Activated CD4-positive, alpha-beta T cell treated with anti-CD3 and anti-CD28 coated beads, Interleukin-2, amount 50 U/mL, for 48 hours (primary cell): ENCODE data around the gene FLNB.

Experiments
- DNase-seq, 2 experiments: peaks; one replicate each; pipeline ENCODE4 v3.0.0-alpha.2; 2020

The FLNB gene

GRCh38 chr3:58173029-58173668, 164.9 kb downstream of the FLNB start:
- no peak for DNase-seq

GRCh38 chr3:58173669-58174398, 165.6 kb downstream of the FLNB start:
- peak; percentile 40 to 56 for DNase-seq

GRCh38 chr3:58175187-58175436, 166.9 kb downstream of the FLNB start:
- DNase-seq, result no peak

- no peak for DNase-seq
Observed at GRCh38 chr3:58175437-58176184, 167.4 kb downstream of the FLNB start.

GRCh38 chr3:58176185-58176530, 167.9 kb downstream of the FLNB start:
- no peak for DNase-seq

- no peak for DNase-seq
Observed at GRCh38 chr3:58176827-58177489, 168.7 kb downstream of the FLNB start.

- DNase-seq, result peak; percentile 96
Observed at GRCh38 chr3:58177747-58178527, 169.7 kb downstream of the FLNB start.

GRCh38 chr3:58178528-58179234, 170.5 kb downstream of the FLNB start:
- peak; percentile 23 to 40 for DNase-seq

GRCh38 chr3:58179235-58180098, 171.2 kb downstream of the FLNB start:
- DNase-seq, result no peak

- no peak for DNase-seq
Observed at GRCh38 chr3:58180099-58180880, 172.1 kb downstream of the FLNB start.

- no peak for DNase-seq
Observed at GRCh38 chr3:58180940-58181587, 172.8 kb downstream of the FLNB start.

GRCh38 chr3:58183221-58183620, 175.0 kb downstream of the FLNB start:
- DNase-seq, result no peak

GRCh38 chr3:58183891-58184290, 175.7 kb downstream of the FLNB start:
- DNase-seq, result no peak

GRCh38 chr3:58184309-58184981, 176.2 kb downstream of the FLNB start:
- no peak for DNase-seq

GRCh38 chr3:58184982-58185360, 176.7 kb downstream of the FLNB start:
- no peak for DNase-seq

GRCh38 chr3:58188173-58188564, 179.9 kb downstream of the FLNB start:
- DNase-seq, result no peak

- DNase-seq, result no peak
Observed at GRCh38 chr3:58188921-58189451, 180.8 kb downstream of the FLNB start.

GRCh38 chr3:58189691-58190090, 181.5 kb downstream of the FLNB start:
- no peak for DNase-seq

GRCh38 chr3:58190291-58190690, 182.1 kb downstream of the FLNB start:
- no peak for DNase-seq
